Stimulated activated naive CD8-positive, alpha-beta T cell treated with anti-CD3 and anti-CD28 coated beads, Interleukin-15, Interleukin-2, amounts not matched to agents 100 U/mL and 50 U/mL, for 24 hours (primary cell): ENCODE data around the gene TBC1D2.
"Not testable (repeated sequence)": the region's sequence is repeated elsewhere in the genome, so short reads cannot be mapped to it uniquely, and the experiment has no call there.

Experiments
- ATAC-seq: fragments of 150-1000 bp; cut with Tn5 transposase; one replicate; pipeline ENCODE4 v1.10.0; 2021
- DNase-seq: peaks from one replicate; pipeline ENCODE4 v3.0.0; 2021

TBC1D2 gene

DNA sequence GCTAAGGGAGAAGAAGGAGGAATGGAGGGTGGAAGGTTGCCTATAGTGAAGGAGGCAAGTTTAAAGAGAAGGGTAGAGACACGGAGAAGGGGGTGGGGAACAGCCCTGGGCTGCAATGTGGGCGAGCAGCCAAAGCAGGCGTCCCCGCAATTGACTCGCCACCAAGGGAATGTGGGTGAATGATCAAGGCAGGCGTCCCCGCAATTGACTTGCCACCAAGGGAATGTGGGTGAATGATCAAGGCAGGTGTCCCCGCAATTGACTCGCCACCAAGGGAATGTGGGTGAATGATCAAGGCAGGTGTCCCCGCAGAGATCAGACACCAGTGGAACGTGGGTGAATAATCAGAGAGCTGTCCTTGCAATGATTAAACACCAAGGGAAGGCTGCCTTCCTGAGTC, 14.8 kb upstream of the TBC1D2 start:
- DNase-seq, ATAC-seq: not testable (repeated sequence)

- DNase-seq, ATAC-seq: not testable (repeated sequence)
Measured at GRCh38 chr9:98269652-98270051, 14.2 kb upstream of the TBC1D2 start.

- not testable (repeated sequence) for ATAC-seq
Measured at GRCh38 chr9:98267556-98267955, 12.1 kb upstream of the TBC1D2 start.

DNA sequence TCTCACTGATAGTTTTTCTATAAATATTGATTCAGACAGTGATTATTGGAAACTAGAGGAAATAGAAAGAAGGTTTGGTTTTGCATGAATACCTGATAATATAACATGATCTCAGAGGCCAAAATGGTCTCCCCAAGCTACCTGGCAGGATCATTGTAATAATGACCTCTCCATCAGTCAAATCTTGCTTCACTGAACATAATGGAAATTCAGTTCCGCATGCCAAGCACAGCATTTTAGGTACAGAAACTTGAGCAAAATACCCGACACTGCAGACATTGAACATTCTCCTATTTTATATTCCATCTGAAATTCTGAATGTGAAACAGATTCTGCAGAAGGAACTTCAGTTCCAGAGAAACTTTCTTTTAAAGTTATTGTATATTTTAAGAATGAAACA, 9.1 kb upstream of the TBC1D2 start:
- DNase-seq (no peak), ATAC-seq (no peak)

More at GRCh38 chr9:98267556-98267955, 12.1 kb upstream of the TBC1D2 start:
- not testable (repeated sequence) for DNase-seq

GRCh38 chr9:98263482-98264357, 8.3 kb upstream of the TBC1D2 start:
- ATAC-seq (peak; percentile 99), DNase-seq (peak; percentile 81)

DNA sequence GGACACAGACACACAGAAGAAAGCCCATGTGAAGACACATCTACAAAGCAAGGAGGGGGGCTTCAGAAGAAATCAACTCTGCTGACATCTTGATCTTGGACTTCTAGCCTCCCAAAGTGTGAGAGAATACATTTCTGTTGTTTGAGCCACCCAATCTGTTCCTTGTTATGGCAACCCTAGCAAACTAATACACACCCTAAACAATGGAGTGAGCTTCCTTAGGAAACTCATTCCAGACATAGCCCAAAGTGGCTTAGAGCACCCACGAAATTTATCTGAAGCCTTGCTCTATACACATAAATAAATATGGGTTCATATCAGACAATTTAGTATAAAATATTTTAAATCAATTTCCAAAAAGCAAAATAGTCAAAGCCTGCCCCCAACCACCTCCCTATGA, 7.6 kb upstream of the TBC1D2 start:
- DNase-seq (no peak), ATAC-seq (no peak)

- ATAC-seq (no peak), DNase-seq (no peak)
Measured at GRCh38 chr9:98262056-98262455, 6.6 kb upstream of the TBC1D2 start.

GRCh38 chr9:98260635-98261034, 5.2 kb upstream of the TBC1D2 start:
- ATAC-seq (no peak), DNase-seq (no peak)

DNA sequence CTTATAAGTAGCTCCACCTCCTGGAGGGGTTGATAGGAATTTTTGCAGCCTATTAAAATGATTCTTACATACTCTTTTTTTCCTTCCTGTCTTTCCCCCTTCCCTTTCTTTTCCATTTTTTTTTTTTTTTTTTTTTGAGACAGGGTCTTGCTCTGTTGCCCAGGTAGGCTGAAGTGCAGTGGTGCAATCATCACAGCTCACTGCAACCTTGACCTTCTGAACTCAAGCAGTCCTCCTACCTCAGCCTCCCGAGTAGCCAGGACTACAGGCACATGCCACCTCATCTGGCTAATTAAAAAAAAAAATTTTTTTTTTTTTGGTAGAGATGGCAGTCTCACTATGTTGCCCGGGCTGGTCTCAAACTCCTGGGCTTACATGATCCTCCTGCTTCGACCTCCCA, 4.3 kb upstream of the TBC1D2 start:
- no peak for ATAC-seq

DNA sequence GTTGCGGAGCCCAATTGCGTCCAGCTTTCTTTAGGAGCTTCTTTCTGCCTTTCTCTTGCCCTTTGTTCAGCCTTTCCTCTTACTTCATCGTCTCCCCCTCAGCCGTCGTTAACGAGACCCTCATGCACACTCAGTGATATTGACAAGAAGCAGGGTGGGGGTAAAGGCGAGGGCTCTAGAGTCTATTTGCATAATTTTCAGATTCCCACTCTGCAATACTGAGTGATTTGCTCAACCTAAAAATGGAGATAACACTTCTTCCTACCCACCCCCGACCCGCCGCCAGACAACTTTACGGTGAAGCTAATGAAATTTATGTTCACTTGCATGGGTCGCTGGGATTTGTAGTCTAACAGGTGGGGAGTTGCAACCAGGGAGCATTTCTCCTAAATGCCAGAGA, 1.3 kb upstream of the TBC1D2 start:
- ATAC-seq = no peak
- DNase-seq = peak; percentile 21

More for the DNA sequence above, 4.3 kb upstream of the TBC1D2 start:
- DNase-seq = no peak

- ATAC-seq = peak; percentile 7
- no peak for DNase-seq
Measured at GRCh38 chr9:98255061-98255577, 330 bp downstream of the TBC1D2 start.

- ATAC-seq = no peak
- DNase-seq = no peak
Measured at GRCh38 chr9:98254228-98255060, 1.0 kb downstream of the TBC1D2 start.

DNA sequence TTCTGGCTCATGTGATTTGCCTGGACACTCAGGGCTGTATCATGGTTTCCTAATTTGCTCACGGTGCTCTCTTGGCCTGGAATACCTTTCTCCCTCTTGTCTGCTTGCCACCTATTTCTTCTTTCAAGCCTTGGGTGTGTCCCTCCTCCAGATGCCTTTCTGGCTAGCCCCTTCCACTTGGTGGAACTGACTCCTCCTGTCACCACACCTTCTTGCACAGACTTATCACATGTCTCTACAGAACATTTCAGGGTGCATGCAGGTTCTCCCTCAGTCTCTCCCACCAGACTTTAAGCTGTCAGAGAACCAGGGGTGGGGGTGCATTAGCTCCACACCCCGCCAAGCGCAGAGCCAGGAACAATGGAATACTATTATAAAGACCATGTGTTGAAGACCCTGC, 1.9 kb downstream of the TBC1D2 start:
- ATAC-seq = no peak

GRCh38 chr9:98251551-98251950, 3.9 kb downstream of the TBC1D2 start:
- ATAC-seq (no peak), DNase-seq (no peak)

More for the DNA sequence above, 1.9 kb downstream of the TBC1D2 start:
- no peak for DNase-seq

GRCh38 chr9:98249771-98250170, 5.7 kb downstream of the TBC1D2 start:
- DNase-seq (no peak), ATAC-seq (no peak)

DNA sequence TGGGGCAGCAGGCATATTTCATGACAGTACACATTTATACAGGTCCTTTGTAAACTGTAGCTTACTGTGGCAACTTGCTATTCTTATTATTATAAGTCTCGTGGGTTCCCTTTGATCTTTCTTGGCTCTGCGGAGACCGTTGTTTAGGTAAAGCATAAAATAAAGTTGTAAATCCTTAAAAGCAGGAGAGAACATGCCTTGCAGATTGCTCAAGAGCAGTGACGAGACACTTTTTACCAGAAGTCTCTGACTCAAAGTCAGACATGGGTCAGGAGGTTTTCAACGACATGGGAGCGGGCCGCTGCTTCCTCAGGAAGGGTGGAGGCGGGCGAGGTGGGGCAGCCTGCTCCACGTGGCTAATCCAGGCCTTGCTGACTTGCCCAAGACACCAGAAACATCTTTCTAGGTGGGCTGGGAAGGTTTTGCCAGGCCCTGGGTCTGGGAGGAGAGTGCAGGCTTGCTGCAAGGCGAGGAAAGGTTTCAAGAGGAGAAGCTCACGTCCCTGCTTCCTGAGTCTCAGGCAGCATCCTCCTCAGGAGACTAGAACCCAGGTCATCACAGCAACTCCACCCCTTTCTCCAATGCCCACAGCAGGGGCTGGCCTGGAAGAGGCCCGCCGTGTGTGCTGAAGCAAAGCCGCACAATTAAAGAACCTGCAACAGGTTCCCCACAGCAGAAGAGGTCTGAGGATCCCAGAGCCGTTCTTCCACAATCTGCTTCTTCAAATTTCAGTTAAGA, 6.5 kb downstream of the TBC1D2 start:
- ATAC-seq (no peak), DNase-seq (no peak)

DNA sequence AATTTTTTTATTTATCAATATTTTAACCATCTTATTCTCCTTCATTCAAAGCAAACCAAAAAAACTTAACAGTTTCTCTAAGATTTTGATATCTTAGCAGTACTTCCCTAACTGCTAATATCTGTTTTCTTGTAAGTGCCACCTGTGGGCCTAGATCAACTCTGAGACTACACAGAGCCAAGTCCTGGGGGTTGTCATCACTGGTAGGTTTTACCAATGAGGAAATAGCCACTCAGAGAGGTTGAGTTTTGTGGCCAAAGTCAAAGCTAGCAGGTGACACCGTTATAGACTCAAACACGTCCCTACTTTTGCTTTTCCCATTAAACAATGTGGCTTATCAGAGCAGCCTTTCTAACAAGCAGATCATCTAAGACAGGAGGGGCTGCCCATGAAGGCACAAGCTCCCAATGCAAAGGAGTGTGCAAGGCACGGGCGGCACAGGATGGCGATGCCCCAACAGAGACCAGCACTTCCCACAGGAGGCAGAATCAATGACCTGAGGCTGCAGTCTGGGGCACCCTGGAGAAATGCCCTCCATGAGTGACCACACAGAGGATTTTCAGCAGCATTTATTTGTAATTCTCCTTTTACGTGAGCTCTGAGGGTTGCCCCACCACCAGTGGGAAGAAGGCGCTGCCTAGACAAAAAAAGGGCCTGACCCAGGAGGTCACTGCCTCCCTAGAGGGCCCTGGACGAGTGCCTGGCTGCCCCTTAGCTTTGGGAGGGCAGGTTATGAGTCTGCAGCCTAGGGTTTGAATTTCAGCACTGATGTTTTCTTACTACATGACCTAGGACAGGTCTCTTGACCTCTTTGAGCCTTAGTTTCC, 7.4 kb downstream of the TBC1D2 start:
- ATAC-seq (no peak), DNase-seq (no peak)

DNA sequence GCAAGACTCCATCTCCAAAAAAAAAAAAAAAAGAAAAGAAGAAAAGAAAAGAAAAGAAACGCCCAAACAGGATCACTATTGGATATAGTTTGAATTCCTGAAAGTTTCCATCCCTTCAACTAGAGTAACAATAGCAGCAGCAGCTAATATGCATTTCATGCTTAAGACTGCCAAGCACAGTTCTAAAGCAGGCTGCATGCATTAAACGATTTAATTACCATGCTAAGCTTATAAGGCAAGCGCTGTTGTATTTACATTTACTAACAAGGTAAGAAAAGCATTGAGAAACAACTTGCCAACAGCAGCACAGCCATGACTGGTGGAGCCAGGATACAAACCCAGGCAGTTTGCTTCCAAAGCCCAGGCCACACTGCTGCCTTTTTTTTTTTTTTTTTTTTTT, 13.0 kb downstream of the TBC1D2 start:
- no peak for ATAC-seq
- DNase-seq = no peak

GRCh38 chr9:98241357-98242300, 13.8 kb downstream of the TBC1D2 start:
- DNase-seq = no peak
- ATAC-seq = no peak

DNA sequence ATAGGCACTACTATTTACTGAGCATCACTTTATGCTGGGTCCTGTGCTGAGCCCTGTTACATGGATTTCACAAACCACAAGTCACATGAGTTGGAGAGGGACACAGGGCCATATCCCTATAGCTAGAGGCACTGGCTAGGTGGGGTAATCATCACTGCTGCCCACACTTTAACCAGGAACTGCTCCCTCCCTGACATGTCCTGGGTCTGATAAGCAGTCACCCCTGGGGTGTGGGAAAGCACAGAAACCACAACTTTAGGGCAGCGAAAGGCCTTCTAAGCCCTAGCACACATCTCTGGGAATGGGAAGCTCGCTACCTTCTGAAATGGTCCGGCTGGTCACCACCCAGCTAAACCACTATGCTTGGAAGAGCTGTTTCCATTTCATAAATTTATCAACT, 15.0 kb downstream of the TBC1D2 start:
- ATAC-seq (no peak), DNase-seq (no peak)
